MV-4-11 (cell line): ENCODE results near the gene SNX6.
"Not testable (repeated sequence)": the region's sequence is repeated elsewhere in the genome, so short reads cannot be mapped to it uniquely, and the experiment has no call there.

Source experiments
- DNase-seq: peaks from one replicate; lab custom pipeline; 2025; lab: John Stamatoyannopoulos, UW

Gene SNX6

GRCh38 chr14:34562776-34563150 lies 67.2 kb downstream of the SNX6 start:
- no peak for DNase-seq

- DNase-seq = not testable (repeated sequence)
These were observed 67.7 kb downstream of the SNX6 start for GRCh38 chr14:34562037-34562775.

DNA sequence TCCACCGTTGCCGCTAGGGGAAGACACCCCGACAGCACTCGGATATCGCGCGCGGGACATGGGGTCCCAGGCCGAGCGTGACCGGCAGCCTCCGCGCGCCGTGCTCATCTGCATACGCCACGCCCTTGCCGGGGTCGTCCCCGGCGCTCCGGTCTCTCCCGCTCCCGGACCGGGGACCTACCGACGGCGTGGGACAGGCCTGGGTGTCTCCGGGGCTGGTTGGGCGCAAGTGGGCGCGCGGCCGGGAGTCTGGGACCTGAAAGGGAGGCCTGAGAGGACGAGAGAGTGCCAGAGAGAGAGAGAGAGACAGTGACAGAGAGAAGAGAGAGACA lies 73.5 kb downstream of the SNX6 start:
- not testable (repeated sequence) for DNase-seq

DNA sequence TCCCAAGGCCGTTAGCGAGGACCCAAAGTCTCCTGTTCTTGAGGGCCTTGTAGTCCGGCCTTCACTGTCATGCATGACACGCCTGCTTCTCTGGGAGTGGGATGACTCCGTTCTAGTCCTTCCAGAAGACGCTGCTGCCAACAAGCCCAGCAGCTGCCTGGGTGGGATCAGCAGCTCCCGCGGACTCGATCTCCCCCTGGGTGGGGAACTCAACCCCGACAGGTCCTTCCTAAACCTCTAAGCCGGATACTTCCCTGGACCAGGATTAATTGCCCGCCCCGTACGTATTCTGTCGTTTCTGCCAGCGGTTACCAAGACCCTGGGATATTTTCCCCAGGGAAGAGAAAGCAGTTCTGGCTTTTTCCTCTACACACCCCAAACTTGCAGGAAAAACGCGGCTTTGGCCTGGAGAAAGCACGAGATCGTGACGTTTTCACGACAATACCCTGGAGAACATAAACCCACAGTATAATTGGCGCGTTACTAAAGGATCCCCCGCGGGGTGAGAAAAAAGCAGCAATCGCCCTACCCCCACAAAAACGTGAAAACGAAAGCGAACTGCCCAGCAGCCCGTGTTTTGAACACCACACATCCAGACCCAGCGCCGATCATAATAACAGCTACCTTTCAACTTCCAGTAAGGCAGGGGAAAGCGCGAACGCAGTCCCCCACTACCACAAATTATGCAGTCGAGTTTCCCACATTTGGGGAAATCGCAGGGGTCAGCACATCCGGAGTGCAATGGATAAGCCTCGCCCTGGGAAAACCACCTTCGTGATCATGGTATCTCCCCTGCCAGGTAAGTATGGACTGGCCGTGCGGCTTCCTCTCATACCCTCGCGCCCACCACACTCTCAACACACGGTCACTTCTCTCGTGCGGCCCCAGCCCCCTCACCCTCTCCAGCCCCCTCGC lies 74.1 kb downstream of the SNX6 start:
- DNase-seq = not testable (repeated sequence)

DNA sequence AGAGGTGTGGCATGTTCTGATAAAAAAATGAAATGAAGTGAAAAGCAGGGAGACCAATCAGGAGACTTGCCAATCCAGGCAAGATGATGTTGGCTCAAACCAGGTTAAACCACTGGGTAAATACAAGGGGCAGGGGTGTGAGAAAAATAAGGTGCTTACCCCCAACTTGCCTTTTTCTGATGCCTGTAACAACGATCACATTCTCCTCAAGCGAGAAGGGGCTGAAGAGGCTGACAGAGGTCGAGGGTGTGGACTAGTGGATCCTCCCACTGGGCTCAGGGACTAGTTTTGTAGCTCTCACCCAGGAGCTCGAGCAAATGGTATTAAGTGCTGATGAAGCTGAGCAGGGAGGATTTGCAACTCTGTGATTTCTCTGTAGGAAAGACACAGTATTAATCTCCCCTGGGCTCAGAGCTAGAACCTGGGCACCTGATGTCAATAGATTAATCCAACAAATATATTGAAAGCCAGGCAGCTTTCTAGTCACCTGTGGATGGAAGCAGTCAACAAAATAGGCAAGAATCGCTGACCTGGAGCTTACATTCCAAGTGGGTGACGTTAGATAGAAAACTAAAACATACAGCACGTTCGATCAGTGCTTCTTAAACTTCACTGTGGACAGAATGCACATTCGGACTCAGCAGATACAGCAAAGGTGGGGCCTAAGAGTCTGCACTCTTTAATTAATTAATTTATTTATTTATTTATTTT lies 75.3 kb downstream of the SNX6 start:
- no peak for DNase-seq

- DNase-seq = not testable (repeated sequence)
These were observed 80.5 kb downstream of the SNX6 start for GRCh38 chr14:34549276-34549966.

- DNase-seq = no peak
These were observed 81.4 kb downstream of the SNX6 start for GRCh38 chr14:34548472-34548981.

GRCh38 chr14:34547136-34547520 lies 82.8 kb downstream of the SNX6 start:
- DNase-seq = not testable (repeated sequence)

DNA sequence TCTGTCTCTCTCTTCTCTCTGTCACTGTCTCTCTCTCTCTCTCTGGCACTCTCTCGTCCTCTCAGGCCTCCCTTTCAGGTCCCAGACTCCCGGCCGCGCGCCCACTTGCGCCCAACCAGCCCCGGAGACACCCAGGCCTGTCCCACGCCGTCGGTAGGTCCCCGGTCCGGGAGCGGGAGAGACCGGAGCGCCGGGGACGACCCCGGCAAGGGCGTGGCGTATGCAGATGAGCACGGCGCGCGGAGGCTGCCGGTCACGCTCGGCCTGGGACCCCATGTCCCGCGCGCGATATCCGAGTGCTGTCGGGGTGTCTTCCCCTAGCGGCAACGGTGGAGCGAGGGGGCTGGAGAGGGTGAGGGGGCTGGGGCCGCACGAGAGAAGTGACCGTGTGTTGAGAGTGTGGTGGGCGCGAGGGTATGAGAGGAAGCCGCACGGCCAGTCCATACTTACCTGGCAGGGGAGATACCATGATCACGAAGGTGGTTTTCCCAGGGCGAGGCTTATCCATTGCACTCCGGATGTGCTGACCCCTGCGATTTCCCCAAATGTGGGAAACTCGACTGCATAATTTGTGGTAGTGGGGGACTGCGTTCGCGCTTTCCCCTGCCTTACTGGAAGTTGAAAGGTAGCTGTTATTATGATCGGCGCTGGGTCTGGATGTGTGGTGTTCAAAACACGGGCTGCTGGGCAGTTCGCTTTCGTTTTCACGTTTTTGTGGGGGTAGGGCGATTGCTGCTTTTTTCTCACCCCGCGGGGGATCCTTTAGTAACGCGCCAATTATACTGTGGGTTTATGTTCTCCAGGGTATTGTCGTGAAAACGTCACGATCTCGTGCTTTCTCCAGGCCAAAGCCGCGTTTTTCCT lies 83.4 kb downstream of the SNX6 start:
- DNase-seq = not testable (repeated sequence)

DNA sequence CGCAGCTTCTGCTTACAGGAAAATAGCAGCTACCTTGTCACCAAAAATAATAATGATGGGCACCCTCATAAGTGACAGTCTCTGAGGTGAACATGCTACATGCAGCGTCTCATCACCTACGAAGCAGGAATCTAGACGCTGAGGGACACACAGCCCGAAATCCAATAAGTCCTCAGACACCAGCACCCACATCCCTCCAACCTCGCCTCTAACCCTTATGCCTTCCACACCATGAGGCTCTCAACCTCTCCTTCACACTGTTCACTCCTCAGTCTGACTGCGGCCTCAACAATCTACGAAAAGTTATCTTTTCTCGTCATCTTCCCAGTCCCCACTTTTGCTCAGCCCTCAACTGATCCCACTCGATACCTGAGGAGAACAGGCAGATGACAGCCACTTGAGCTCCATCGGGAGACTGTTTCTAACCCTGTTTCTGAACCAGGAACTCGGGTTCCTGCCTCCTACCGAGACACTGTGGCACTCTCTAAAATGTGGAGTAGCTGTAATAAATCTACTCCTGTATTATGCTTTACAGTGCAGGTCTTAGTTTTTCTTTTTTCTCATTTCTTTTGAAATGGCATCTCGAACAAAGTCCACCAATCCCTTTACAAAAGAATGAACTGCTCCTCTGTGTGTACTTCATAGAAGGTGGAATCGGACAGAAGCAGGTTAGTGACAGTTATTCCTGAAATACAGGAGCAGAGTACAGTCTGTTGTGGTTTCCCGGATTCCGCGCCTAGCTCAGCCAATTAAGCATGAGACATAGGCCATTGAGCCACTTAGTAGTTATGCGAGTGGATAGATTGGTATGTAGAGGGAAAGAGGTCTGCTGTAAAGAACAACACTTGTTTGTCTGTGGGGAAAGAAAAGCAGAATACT lies 89.5 kb downstream of the SNX6 start:
- not testable (repeated sequence) for DNase-seq

GRCh38 chr14:34539407-34540180 lies 90.4 kb downstream of the SNX6 start, which contains the start of gene EAPP:
TSS of gene EAPP (minus strand) at chr14:34539701. CDS start at chr14:34539628, 73 bp downstream.
- DNase-seq = no peak

GRCh38 chr14:34538871-34539406 lies 91.0 kb downstream of the SNX6 start:
- DNase-seq = no peak

DNA sequence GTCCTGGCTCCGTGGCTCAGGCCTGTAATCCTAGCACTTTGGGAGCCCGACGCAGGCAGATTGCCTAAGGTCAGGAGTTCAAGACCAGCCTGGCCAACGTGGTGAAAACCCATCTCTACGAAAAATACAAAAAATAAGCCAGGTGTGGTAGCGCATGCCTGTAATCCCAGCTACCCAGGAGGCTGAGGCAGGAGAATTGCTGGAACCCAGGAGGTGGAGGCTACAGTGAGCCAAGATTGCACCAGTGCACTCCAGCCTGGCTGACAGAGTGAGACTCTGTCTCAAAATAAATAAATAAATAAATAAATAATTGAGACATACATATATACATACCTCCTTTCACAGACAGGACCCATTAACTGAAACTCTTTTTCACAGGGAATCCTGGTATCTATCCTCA lies 91.9 kb downstream of the SNX6 start:
- DNase-seq = not testable (repeated sequence)

DNA sequence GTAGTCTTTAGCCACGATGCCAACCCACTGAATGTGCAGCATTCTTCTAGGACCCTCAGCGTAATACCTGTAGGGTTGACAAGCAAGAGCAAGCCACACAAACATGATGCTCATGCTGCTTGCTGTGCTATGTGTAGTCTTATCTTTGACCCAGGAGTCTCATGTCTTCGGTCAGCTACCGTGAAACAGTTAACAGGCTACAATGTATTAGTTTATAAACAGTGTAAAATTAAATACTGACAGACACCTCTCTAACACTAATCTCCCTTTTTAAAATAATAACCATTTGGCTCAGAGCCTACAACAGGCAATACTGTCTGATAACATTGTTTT lies 92.3 kb downstream of the SNX6 start:
- no peak for DNase-seq

DNA sequence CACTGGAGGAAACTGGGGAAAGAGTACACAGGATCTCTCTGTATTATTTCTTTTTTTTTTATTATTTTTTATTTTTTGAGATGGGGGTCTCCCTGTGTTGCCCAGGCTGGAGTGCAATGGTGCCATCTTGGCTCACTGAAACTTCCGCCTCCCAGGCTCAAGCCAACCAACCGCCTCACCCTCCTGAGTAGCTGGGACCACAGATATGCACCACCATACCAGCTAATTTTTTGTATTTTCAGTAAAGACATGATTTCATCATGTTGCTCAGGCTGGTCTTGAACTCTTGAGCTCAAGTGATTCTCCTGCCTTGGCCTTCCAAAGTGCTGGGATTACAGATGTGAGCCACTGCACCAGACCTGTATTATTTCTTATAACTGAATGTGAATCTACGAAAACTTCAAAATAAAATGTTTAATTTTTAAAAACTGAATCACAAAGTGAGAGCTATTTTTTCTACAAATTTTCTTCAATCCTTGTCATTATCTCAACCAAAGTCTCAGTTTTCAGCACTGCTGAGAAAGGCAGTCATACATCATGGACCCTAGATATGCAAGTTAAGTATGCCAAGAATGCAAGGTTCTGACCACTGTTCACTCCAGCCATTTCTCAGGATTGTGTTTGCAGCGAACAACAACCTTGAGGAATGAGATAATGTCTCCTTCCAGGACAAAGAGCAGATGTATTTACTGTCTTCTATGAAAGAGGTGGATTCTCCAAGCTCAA lies 92.8 kb downstream of the SNX6 start:
- DNase-seq = no peak

DNA sequence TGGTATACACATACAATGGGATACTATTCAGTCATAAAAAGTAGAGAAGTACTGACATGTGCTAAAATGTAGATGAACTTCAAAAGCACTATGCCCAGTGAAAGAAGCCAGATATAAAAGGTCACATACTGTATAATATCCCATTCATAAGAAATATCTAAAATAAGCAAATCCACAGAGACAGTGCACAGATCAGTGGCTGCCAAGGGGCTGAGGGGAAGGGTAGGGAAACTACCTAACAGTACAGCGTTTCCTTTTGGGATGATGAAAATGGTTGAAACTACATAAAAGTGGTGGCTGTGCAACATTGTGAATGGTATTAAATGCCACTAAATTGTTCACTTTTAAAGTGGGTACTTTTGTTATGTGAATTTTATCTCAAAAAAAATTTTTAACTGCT lies 102.4 kb downstream of the SNX6 start:
- no peak for DNase-seq

GRCh38 chr14:34524216-34524615 lies 105.7 kb downstream of the SNX6 start:
- not testable (repeated sequence) for DNase-seq

DNA sequence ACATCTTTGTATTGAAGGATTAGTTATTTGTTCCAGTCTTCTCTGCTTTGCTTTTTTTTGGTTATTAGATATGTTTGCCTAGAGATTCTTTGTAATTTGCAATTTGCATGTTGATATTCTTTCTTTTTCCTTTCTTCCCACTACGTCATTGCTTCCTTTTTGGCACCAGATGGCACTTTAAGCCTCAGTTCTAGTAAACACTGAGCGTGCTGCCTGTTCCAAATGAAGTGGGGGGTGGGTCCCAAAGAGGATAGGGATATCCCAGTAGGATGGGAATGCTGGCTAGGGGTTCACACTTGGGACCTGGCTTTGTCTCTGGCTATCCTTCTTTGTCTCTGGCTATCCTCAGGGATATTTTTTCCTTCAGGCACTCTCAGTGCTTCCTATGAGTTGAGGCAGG lies 107.5 kb downstream of the SNX6 start:
- no peak for DNase-seq
